ENCODE measurements around the gene HNRNPUL2. TPM values are rescaled to one million over a fixed set of nuclear protein-coding genes. Genes with fewer than 3 reads are reported as not detected.

Gene HNRNPUL2
- total and polyA plus RNA-seq, 2 of the 8 experiments (the other 6 are each of a cell fraction or from before 2014, with no cell fraction given), result 14.9 to 46.4 TPM

DNA sequence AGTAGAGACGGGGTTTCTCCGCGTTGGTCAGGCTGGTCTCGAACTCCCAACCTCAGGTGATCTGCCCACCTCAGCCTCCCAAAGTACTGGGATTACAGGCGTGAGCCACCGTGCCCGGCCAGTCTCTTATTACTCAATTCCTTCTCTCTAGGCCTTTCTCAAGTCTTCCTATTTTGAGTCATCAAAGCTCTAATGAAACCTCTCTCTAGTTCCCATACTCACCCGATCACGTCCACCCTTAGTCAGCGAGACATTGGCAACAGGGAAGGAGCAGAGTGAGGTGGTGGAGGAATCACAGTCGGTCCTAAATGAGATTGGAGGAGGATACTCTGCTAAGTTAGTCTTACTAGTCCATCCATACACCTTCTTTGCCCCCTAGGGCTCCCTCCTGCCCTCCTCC, 25.0 kb downstream of the HNRNPUL2 start:
- H3K27ac ChIP-seq (ENCODE audit: low read depth, low read length), result no peak overlapping the region
- H3K4me3 ChIP-seq (ENCODE audit: extremely low read depth in 1 of 4, insufficient read depth in 2 of 4, low read depth in 3 of 4, low read length in 4 of 4), result no peak overlapping the region
- peaks cover 14% of the 10 kb centered on the region for H3K23me2 ChIP-seq (ENCODE audit: low read depth, low read length)
- no peak for DNase-seq (ENCODE audit: low read depth in 1 of 2, low spot score in 2 of 2)
- no peak overlapping the region for H3K18ac ChIP-seq (ENCODE audit: extremely low read depth, low read length)
- H3K36me3 ChIP-seq (ENCODE audit: control insufficient read depth in 2 of 4, insufficient read depth in 4 of 4, low read length in 3 of 4), result peaks cover 0 to 11% (median 6%) of the 10 kb centered on the region in 4 experiments; a peak in 5 of 8 replicates
- H3K9me3 ChIP-seq (ENCODE audit: insufficient read depth in 2 of 2, low read depth in 1 of 2, low read length in 1 of 2), result no peaks in the 10 kb centered on the region
- H2BK5ac ChIP-seq (ENCODE audit: low read depth, low read length), result no peak overlapping the region
- H4K8ac ChIP-seq (ENCODE audit: extremely low read depth, insufficient read depth, low read length), result no peak overlapping the region; the same call in 1 of the 2 replicates
- no peak overlapping the region for H3K4me2 ChIP-seq (ENCODE audit: insufficient read depth in 1 of 2, low read depth in 2 of 2, low read length in 2 of 2)
- H2BK120ac ChIP-seq (replicated peaks; ENCODE audit: low read depth, low read length), result no peak overlapping the region
- H2BK12ac ChIP-seq (ENCODE audit: low read depth, low read length), result no peak overlapping the region
- H2BK20ac ChIP-seq (ENCODE audit: low read length), result no peak overlapping the region
- peaks cover 0 to 7% of the 10 kb centered on the region in 2 experiments; a peak in 1 of 4 replicates for H3K79me2 ChIP-seq (ENCODE audit: control insufficient read depth in 1 of 2, insufficient read depth in 2 of 2, low read length in 2 of 2)
- ChIA-PET POLR2A (ENCODE audit: partially characterized antibody) (interaction anchor here (0.7 to 61.4 kb wide), 5 partner anchors 9 to 110 kb away, joined by 3 to 2041 read pairs (median 3); partner anchors contain the start of genes C11orf98, CSKMT, GANAB and INTS5), CTCF (ENCODE audit: partially characterized antibody) (interaction anchor here (1.0 to 6.1 kb wide), 5 partner anchors 12 to 77 kb away, joined by 3 to 35 read pairs (median 4); partner anchors contain the start of gene LRRN4CL)
- H2BK15ac ChIP-seq (ENCODE audit: low read length), result no peak overlapping the region
- H3K4ac ChIP-seq (replicated peaks; ENCODE audit: insufficient read length, low read depth, low read length), result no peak overlapping the region
- H3K56ac ChIP-seq (replicated peaks; ENCODE audit: insufficient read length, low read depth, low read length), result no peak overlapping the region
- FAIRE-seq, result no peak
- H3K23ac ChIP-seq (ENCODE audit: insufficient read length), result no peak overlapping the region
- H2AK5ac ChIP-seq (ENCODE audit: low read depth, low read length), result no peak overlapping the region
- H3K79me1 ChIP-seq (ENCODE audit: low read depth, low read length), result no peaks in the 10 kb centered on the region; the same call in 1 of the 2 replicates
- no peak overlapping the region for H4K91ac ChIP-seq (replicated peaks; ENCODE audit: insufficient read length, low read length)
- no peak overlapping the region for H4K5ac ChIP-seq (ENCODE audit: insufficient read length, low read depth, low read length)
- H3K27me3 ChIP-seq (replicated peaks in 1 of 4; ENCODE audit: control insufficient read depth in 3 of 4, extremely low read depth in 1 of 4, insufficient read depth in 3 of 4, low read length in 3 of 4), result no peaks in the 10 kb centered on the region
- no peak overlapping the region for H2AFZ ChIP-seq (ENCODE audit: low read length)
- peaks cover 0 to 11% (median 5%) of the 10 kb centered on the region in 4 experiments; a peak in 5 of 7 replicates for H3K4me1 ChIP-seq (replicated peaks in 1 of 4; ENCODE audit: control insufficient read depth in 3 of 4, insufficient read depth in 4 of 4, low read length in 3 of 4)
- no peak overlapping the region for H3K9ac ChIP-seq (replicated peaks in 1 of 4; ENCODE audit: extremely low read depth in 1 of 4, low read depth in 3 of 4, low read length in 3 of 4)
- no peaks in the 10 kb centered on the region for H4K20me1 ChIP-seq (replicated peaks in 1 of 2; ENCODE audit: control insufficient read depth in 1 of 2, insufficient read depth in 2 of 2, low read length in 2 of 2)
- 88% methylated on average over 11 of the region's 11 CpGs; no CpG with 5 or more reads in 1 of the 2 experiments for WGBS, 2 experiments (ENCODE audit: extremely low coverage in 1 of 2, insufficient coverage in 1 of 2, insufficient read length in 1 of 2, insufficient replicate concordance in 2 of 2, low coverage in 1 of 2, low lambda C conversion rate in 2 of 2, missing lambda C conversion rate in 1 of 2)
- H3K14ac ChIP-seq (ENCODE audit: insufficient read length), result no peak overlapping the region
- TF ChIP-seq RBBP5 (IDR thresholded peaks at IDR 0.05; ENCODE audit: borderline replicate concordance, low read depth, low read length) (no peak), JUN (IDR thresholded peaks at IDR 0.05; ENCODE audit: low read depth, low read length) (no peak), CHD2 (IDR thresholded peaks at IDR 0.05; ENCODE audit: low read length) (no peak), EZH2 (IDR thresholded peaks at IDR 0.05; ENCODE audit: low read depth, low read length, severe bottlenecking) (no peak), CTBP2 (IDR thresholded peaks at IDR 0.05; ENCODE audit: borderline replicate concordance, insufficient read depth, insufficient read length, low read length) (no peak), SAP30 (IDR thresholded peaks at IDR 0.05; ENCODE audit: insufficient read depth, insufficient replicate concordance, low read length) (no peak), EGR1 (IDR thresholded peaks at IDR 0.05; ENCODE audit: borderline replicate concordance, low read depth, low read length) (no peak), TAF1 (IDR thresholded peaks at IDR 0.05; ENCODE audit: low read depth, low read length) (no peak), CBX8 (IDR thresholded peaks at IDR 0.05; ENCODE audit: borderline replicate concordance, low read depth, low read length) (no peak), MAFK (IDR thresholded peaks at IDR 0.05; ENCODE audit: low read depth, low read length) (no peak), SIX5 (IDR thresholded peaks at IDR 0.05; ENCODE audit: low read depth, low read length) (no peak), JUND (IDR thresholded peaks at IDR 0.05; ENCODE audit: low read length) (no peak), GABPA (IDR thresholded peaks at IDR 0.05; ENCODE audit: borderline replicate concordance, insufficient read depth, low read length) (no peak)
